SU-DHL-6 (cell line): ENCODE measurements around the gene STX5.

ENCODE experiments used
- H2AFZ ChIP-seq: fragments of 200-600 bp; sonication (generic); 2 replicates; pipeline ENCODE4 v1.6.1; 2014; ENCODE audit warnings: low read depth, mild to moderate bottlenecking, moderate library complexity, mixed read lengths, antibody characterized with exemption, low read length; ENCODE audit not compliant: severe bottlenecking
- H3F3A ChIP-seq: fragments of 200-600 bp; shearing (Covaris generic); 2 replicates; pipeline ENCODE4 v1.6.0; 2016; ENCODE audit warnings: antibody characterized with exemption, mild to moderate bottlenecking; ENCODE audit not compliant: insufficient read depth
- H3K27ac ChIP-seq: fragments of 200-600 bp; sonication (generic); 2 replicates; pipeline ENCODE4 v1.5.1; 2016; ENCODE audit warnings: low read depth, mild to moderate bottlenecking, low read length, moderate library complexity, mixed read lengths
- H3K27me3 ChIP-seq: fragments of 200-600 bp; sonication (generic), shearing (Covaris generic); 2 replicates; pipeline ENCODE4 v1.6.0; 2014; ENCODE audit warnings: mild to moderate bottlenecking, low read length
- H3K36me3 ChIP-seq: fragments of 200-600 bp; sonication (generic); 2 replicates; pipeline ENCODE4 v1.6.1; 2014; ENCODE audit warnings: mild to moderate bottlenecking, low read length, mixed read lengths
- H3K4me2 ChIP-seq: fragments of 300-600, 200-600 bp; shearing (Covaris generic), sonication (generic); 2 replicates; pipeline ENCODE4 v1.6.0; 2014; ENCODE audit warnings: low read length, low read depth, mild to moderate bottlenecking; ENCODE audit not compliant: poor library complexity, severe bottlenecking
- H3K4me3 ChIP-seq: fragments of 200-600 bp; sonication (generic); 2 replicates; pipeline ENCODE4 v1.5.1; 2014; ENCODE audit warnings: antibody characterized with exemption, low read length, mild to moderate bottlenecking, mixed read lengths; ENCODE audit not compliant: insufficient read depth, poor library complexity, severe bottlenecking
- H3K79me2 ChIP-seq: fragments of 200-600 bp; sonication (generic); 2 replicates; pipeline ENCODE4 v1.6.1; 2014; ENCODE audit warnings: mild to moderate bottlenecking, low read length, moderate library complexity; ENCODE audit not compliant: insufficient read depth
- H3K9ac ChIP-seq: fragments of 200-600 bp; sonication (generic); 2 replicates; pipeline ENCODE4 v1.7.0; 2014; ENCODE audit warnings: mild to moderate bottlenecking, low read length
- H3K9me2 ChIP-seq: fragments of 200-600 bp; sonication (generic); replicated peaks from 2 replicates; pipeline ENCODE4 v1.6.1; 2014; ENCODE audit warnings: low read length; ENCODE audit not compliant: insufficient read depth
- H3K9me3 ChIP-seq: fragments of 200-600 bp; sonication (generic); 2 replicates; pipeline ENCODE4 v1.6.1; 2014; ENCODE audit warnings: low read length, mixed read lengths; ENCODE audit not compliant: insufficient read depth
- H4K20me1 ChIP-seq: fragments of 200-600 bp; sonication (generic); 2 replicates; pipeline ENCODE4 v1.6.1; 2014; ENCODE audit warnings: low read depth, mild to moderate bottlenecking, antibody characterized with exemption, low read length, moderate library complexity, mixed read lengths
- EZH2phosphoT487 ChIP-seq: fragments of 200-600 bp; sonication (generic), shearing (Covaris generic); conservative IDR thresholded peaks from 2 replicates; pipeline ENCODE4 v1.6.1; 2018; ENCODE audit warnings: mild to moderate bottlenecking, antibody characterized with exemption, low read length, moderate library complexity, mixed read lengths
- TF ChIP-seq, protein P1 (sequence below): fragments of 200-600 bp; sonication (generic); IDR thresholded peaks from one replicate; pipeline ENCODE4 v1.5.1; 2017; ENCODE audit warnings: antibody characterized with exemption, mild to moderate bottlenecking, low read length, moderate library complexity; ENCODE audit not compliant: insufficient read depth, poor library complexity, severe bottlenecking

STX5 gene

DNA sequence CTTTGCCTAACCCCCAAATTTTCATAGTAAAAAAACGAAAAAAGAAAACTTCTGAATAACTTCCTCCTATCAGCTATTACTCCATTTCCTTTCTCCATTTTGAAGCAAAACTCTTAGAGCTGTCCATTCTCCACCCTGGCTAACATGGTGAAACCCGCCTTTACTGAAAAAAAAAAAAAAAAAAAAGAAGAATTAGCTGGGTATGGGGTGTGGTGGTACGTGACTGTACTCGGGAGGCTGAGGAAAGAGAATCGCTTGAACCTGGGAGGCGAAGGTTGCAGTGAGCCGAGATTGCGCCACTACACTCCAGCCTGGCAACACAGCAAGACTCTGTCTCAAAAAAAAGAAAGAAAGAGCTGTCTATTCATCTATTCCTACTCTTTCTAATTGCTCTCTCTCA lies 15.3 kb downstream of the STX5 start:
- Histone ChIP-seq H3K9me3 (no peaks in the 10 kb centered on the region), H3K9ac (no peak overlapping the region), H4K20me1 (no peaks in the 10 kb centered on the region), H3K27ac (no peak overlapping the region), H3K79me2 (no peaks in the 10 kb centered on the region), H3F3A (no peaks in the 10 kb centered on the region), H2AFZ (no peak overlapping the region), H3K4me3 (no peak overlapping the region), H3K4me2 (no peak overlapping the region), H3K9me2 (no peaks in the 10 kb centered on the region), H3K27me3 (no peaks in the 10 kb centered on the region), H3K36me3 (0 out of 2 replicates have a peak, but pooled peaks cover 5% of the 10 kb centered on the region)
- TF ChIP-seq, protein P1, sequence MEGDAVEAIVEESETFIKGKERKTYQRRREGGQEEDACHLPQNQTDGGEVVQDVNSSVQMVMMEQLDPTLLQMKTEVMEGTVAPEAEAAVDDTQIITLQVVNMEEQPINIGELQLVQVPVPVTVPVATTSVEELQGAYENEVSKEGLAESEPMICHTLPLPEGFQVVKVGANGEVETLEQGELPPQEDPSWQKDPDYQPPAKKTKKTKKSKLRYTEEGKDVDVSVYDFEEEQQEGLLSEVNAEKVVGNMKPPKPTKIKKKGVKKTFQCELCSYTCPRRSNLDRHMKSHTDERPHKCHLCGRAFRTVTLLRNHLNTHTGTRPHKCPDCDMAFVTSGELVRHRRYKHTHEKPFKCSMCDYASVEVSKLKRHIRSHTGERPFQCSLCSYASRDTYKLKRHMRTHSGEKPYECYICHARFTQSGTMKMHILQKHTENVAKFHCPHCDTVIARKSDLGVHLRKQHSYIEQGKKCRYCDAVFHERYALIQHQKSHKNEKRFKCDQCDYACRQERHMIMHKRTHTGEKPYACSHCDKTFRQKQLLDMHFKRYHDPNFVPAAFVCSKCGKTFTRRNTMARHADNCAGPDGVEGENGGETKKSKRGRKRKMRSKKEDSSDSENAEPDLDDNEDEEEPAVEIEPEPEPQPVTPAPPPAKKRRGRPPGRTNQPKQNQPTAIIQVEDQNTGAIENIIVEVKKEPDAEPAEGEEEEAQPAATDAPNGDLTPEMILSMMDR = no peak
- TF ChIP-seq EZH2phosphoT487 = no peak

DNA sequence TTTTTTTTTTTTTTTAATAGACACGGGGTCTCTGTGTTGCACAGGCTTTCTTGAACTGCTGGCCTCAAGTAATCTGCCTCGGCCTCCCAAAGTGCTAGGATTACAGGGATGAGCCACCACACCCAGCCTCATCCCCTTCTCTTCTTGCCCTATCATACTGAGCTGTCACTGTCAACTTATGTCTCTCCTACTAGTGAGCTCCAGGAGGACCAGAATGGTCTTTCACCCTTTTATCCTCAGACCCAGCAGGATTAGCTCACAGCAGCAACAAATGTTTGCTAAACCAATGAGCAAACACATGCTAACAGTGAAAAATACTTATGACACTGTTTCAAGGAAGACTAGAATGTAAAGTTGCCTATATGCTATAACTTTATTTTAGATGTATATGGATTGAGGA lies 20.2 kb downstream of the STX5 start:
- Histone ChIP-seq H3K9ac (no peak overlapping the region), H3K27me3 (no peaks in the 10 kb centered on the region), H3K9me3 (no peaks in the 10 kb centered on the region), H3K9me2 (no peaks in the 10 kb centered on the region), H3F3A (peaks cover 9% of the 10 kb centered on the region; the same call in 1 of the 2 replicates), H3K36me3 (no peaks in the 10 kb centered on the region), H3K79me2 (no peaks in the 10 kb centered on the region), H2AFZ (no peak overlapping the region), H4K20me1 (no peaks in the 10 kb centered on the region), H3K4me3 (no peak overlapping the region), H3K27ac (no peak overlapping the region), H3K4me2 (no peak overlapping the region)
- TF ChIP-seq, protein P1 = no peak
- TF ChIP-seq EZH2phosphoT487 = no peak

DNA sequence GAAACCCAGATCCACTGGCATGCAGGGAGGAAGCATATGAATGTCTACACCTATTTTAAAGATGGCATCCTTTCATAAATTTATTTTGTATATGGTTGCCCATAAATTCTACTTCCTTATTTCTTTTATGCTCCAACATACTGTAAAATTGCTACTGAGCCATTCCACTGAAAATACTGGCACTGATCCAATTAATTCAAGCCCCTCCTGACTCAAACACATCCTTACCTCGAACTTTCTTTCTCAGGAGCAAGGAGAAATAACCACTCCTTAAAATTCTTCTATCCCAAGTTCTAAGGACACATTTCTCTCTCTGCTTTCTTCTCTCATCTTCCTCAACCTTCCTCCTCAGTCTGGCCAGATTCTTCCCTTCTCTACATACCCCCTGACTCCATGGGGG lies 21.1 kb downstream of the STX5 start:
- H3K4me2 ChIP-seq = no peak overlapping the region
- H2AFZ ChIP-seq = no peak overlapping the region
- TF ChIP-seq EZH2phosphoT487 = no peak
- TF ChIP-seq, protein P1 = no peak
- no peaks in the 10 kb centered on the region for H3K36me3 ChIP-seq
- no peaks in the 10 kb centered on the region for H3K79me2 ChIP-seq
- H4K20me1 ChIP-seq = no peaks in the 10 kb centered on the region
- no peaks in the 10 kb centered on the region for H3K9me3 ChIP-seq
- H3K27me3 ChIP-seq = no peaks in the 10 kb centered on the region
- H3K4me3 ChIP-seq = no peak overlapping the region
- H3F3A ChIP-seq = peaks cover 9% of the 10 kb centered on the region; the same call in 1 of the 2 replicates
- H3K27ac ChIP-seq = no peak overlapping the region
- no peak overlapping the region for H3K9ac ChIP-seq
- no peaks in the 10 kb centered on the region for H3K9me2 ChIP-seq
